SK-N-SH (cell line): ENCODE measurements around the gene ASIC2. TPM values are rescaled to one million over a fixed set of nuclear protein-coding genes. Genes with fewer than 3 reads are reported as not detected.
A peak's percentile ranks its signal among the peaks of the same experiment; 100 is the strongest.

Source experiments
- CTCF ChIA-PET: fragments of 300-600, 350-600 bp; formaldehyde crosslinking; extraction: SDS; loops from one replicate; lab custom pipeline; 2021; lab: Yijun Ruan, JAX
- POLR2A ChIA-PET: fragments of 350-600 bp; sonication (Branson Sonifier 250); formaldehyde crosslinking; extraction: SDS; loops from one replicate; lab custom pipeline; 2020; ENCODE audit warnings: antibody characterized with exemption, inconsistent platforms; lab: Yijun Ruan, JAX
- DNase-seq: peaks from one replicate; pipeline ENCODE4 v3.0.0; 2012
- H2AFZ ChIP-seq: fragments of 200-600 bp; sonication (generic); 2 replicates; pipeline ENCODE4 v1.8.1; 2016; ENCODE audit warnings: antibody characterized with exemption, mild to moderate bottlenecking, low read depth
- H3F3A ChIP-seq: fragments of 200-600 bp; sonication (generic); replicated peaks from 2 replicates; pipeline ENCODE3; 2016; ENCODE audit warnings: antibody characterized with exemption, mild to moderate bottlenecking; ENCODE audit not compliant: insufficient read depth
- H3K27ac ChIP-seq, 2 experiments: fragments of 200-500 bp in 1 of 2; fragments of 200-600 bp in 1 of 2; sonication (Bioruptor generic) in 1 of 2; sonication (generic), shearing (Covaris generic) in 1 of 2; 2 replicates each; pipeline versions ENCODE4 v1.5.1 to v1.6.1; 2014 to 2016; ENCODE audit warnings: low read depth in 2 of 2, inconsistent platforms in 1 of 2, low read length in 1 of 2, mild to moderate bottlenecking in 1 of 2, mixed read lengths in 1 of 2
- H3K27me3 ChIP-seq: fragments of 200-600 bp; sonication (generic), shearing (Covaris generic); 2 replicates; pipeline ENCODE4 v1.6.1; 2016; ENCODE audit warnings: mixed run types; ENCODE audit not compliant: insufficient read depth
- H3K36me3 ChIP-seq, 2 experiments: fragments of 200-500 bp in 1 of 2; fragments of 200-600 bp in 1 of 2; sonication (Bioruptor generic) in 1 of 2; sonication (generic) in 1 of 2; replicated peaks in 1 of 2; 2 replicates each; pipeline versions ENCODE3 to v1.5.1; 2014 to 2016; ENCODE audit warnings: low read length in 1 of 2, mild to moderate bottlenecking in 1 of 2; ENCODE audit not compliant: insufficient read depth in 2 of 2, control insufficient read depth in 1 of 2
- H3K4me1 ChIP-seq, 2 experiments: fragments of 200-500 bp in 1 of 2; fragments of 200-600 bp in 1 of 2; sonication (Bioruptor generic) in 1 of 2; sonication (generic), shearing (Covaris generic) in 1 of 2; 2 replicates each; pipeline versions ENCODE4 v1.5.1 to v1.6.1; 2014 to 2016; ENCODE audit warnings: low read depth in 1 of 2, low read length in 1 of 2, mixed run types in 1 of 2; ENCODE audit not compliant: insufficient read depth in 2 of 2, control insufficient read depth in 1 of 2
- H3K4me2 ChIP-seq: fragments of 200-600 bp; sonication (generic), shearing (Covaris generic); 2 replicates; pipeline ENCODE4 v1.6.1; 2017; ENCODE audit warnings: mixed run types
- H3K4me3 ChIP-seq, 2 experiments: fragments of 200-500 bp in 1 of 2; fragments of 200-600 bp in 1 of 2; sonication (Bioruptor generic) in 1 of 2; sonication (generic), shearing (Covaris generic) in 1 of 2; 2 replicates each; pipeline versions ENCODE4 v1.5.1 to v1.8.1; 2014 to 2016; ENCODE audit warnings: low read depth in 2 of 2, inconsistent platforms in 1 of 2, low read length in 1 of 2, mild to moderate bottlenecking in 1 of 2, mixed read lengths in 1 of 2, moderate library complexity in 1 of 2
- H3K79me2 ChIP-seq: fragments of 200-600 bp; sonication (generic); 2 replicates; pipeline ENCODE4 v1.8.1; 2017; ENCODE audit warnings: mild to moderate bottlenecking; ENCODE audit not compliant: insufficient read depth
- H3K9ac ChIP-seq: fragments of 200-600 bp; sonication (generic); 2 replicates; pipeline ENCODE4 v1.6.1; 2017; ENCODE audit warnings: mixed run types
- H3K9me2 ChIP-seq: fragments of 200-600 bp; sonication (generic); 2 replicates; pipeline ENCODE4 v1.6.1; 2017; ENCODE audit warnings: mixed run types
- H3K9me3 ChIP-seq: fragments of 200-600 bp; sonication (generic); 2 replicates; pipeline ENCODE4 v1.6.1; 2017; ENCODE audit warnings: mixed run types, mild to moderate bottlenecking, moderate library complexity
- H4K20me1 ChIP-seq: fragments of 200-600 bp; sonication (generic); 2 replicates; pipeline ENCODE4 v1.6.1; 2017; ENCODE audit warnings: mild to moderate bottlenecking, mixed run types; ENCODE audit not compliant: insufficient read depth
- FOSL2 ChIP-seq: IDR thresholded peaks from 2 replicates; pipeline ENCODE4 v1.4.0; 2012; ENCODE audit warnings: low read depth, mild to moderate bottlenecking, moderate library complexity, borderline replicate concordance
- FOXJ3 ChIP-seq: sonication (generic); formaldehyde crosslinking; IDR thresholded peaks from 2 replicates; pipeline ENCODE4 v1.5.1; 2020; ENCODE audit warnings: mild to moderate bottlenecking, missing genetic modification reagents
- MEF2A ChIP-seq: IDR thresholded peaks from 2 replicates; pipeline ENCODE4 v1.4.0; 2012; ENCODE audit warnings: low read depth, borderline replicate concordance
- NRF1 ChIP-seq: IDR thresholded peaks from 2 replicates; pipeline ENCODE4 v1.6.1; 2012; ENCODE audit warnings: low read depth, mild to moderate bottlenecking, low read length
- RAD21 ChIP-seq: IDR thresholded peaks from 2 replicates; pipeline ENCODE4 v1.6.1; 2012; ENCODE audit warnings: mild to moderate bottlenecking, low read length
- RCOR1 ChIP-seq: fragments of 150-350 bp; IDR thresholded peaks from 2 replicates; pipeline ENCODE4 v1.6.1; 2017; ENCODE audit warnings: antibody characterized with exemption, low read length
- RFX5 ChIP-seq: IDR thresholded peaks from 2 replicates; pipeline ENCODE4 v1.6.1; 2012; ENCODE audit warnings: mild to moderate bottlenecking, improper control_type of control experiment, low read length
- SMC3 ChIP-seq: IDR thresholded peaks from 2 replicates; pipeline ENCODE4 v1.6.1; 2012; ENCODE audit warnings: low read depth, low read length, improper control_type of control experiment
- WGBS: methylation state at CpG from one replicate; pipeline ENCODE4 v1.1.6; 2017; ENCODE audit warnings: low lambda C conversion rate; 5-methylcytosine and 5-hydroxymethylcytosine counted together
- polyA plus RNA-seq, 3 experiments: library from polyadenylated mRNA; depleted of rRNA; stranded (reverse); fragments of >200 nt; gene quantifications; 2 replicates each; pipeline ENCODE4 v1.2.3, GENCODE V29; 2012
- TF ChIP-seq, protein P1 (sequence below): IDR thresholded peaks from 2 replicates; pipeline ENCODE4 v1.4.0; 2012; ENCODE audit warnings: low read depth, borderline replicate concordance
- TF ChIP-seq, protein P2 (sequence below): fragments of 200-600 bp; sonication (generic); IDR thresholded peaks from 2 replicates; pipeline ENCODE4 v1.6.1; 2017; ENCODE audit warnings: antibody characterized with exemption, mild to moderate bottlenecking, moderate library complexity
- TF ChIP-seq, protein P3 (sequence below): fragments of 150-350 bp; IDR thresholded peaks from 2 replicates; pipeline ENCODE4 v1.6.1; 2017; ENCODE audit warnings: antibody characterized with exemption, low read length, low read depth, borderline replicate concordance
- TF ChIP-seq, protein P4 (sequence below): IDR thresholded peaks from 2 replicates; pipeline ENCODE4 v1.4.0; 2012; ENCODE audit warnings: low read depth, borderline replicate concordance

Gene ASIC2
- polyA plus RNA-seq, 1 of the 3 experiments (the other 2 are of a cell fraction), result 0.08 TPM

DNA sequence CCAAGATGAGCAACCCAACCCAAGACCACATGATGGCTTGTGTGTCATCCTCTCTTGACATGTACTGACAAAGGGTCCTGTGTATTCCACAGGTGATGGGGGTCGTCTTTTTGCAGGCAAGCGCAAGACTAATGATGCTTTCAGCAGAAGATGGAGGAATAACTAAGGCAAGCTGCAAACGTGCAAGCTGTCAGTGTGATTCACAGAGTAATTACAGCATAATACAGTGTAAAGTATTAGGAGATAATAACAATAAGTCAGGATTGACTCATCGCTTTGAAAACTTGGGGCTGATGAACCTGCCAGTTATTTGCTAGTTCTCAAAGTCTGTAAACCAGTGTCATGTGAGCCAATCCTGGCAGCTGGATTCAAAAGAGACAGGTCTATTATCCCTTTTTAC lies 41.6 kb upstream of the ASIC2 start (continued):
- TF ChIP-seq, protein P1, sequence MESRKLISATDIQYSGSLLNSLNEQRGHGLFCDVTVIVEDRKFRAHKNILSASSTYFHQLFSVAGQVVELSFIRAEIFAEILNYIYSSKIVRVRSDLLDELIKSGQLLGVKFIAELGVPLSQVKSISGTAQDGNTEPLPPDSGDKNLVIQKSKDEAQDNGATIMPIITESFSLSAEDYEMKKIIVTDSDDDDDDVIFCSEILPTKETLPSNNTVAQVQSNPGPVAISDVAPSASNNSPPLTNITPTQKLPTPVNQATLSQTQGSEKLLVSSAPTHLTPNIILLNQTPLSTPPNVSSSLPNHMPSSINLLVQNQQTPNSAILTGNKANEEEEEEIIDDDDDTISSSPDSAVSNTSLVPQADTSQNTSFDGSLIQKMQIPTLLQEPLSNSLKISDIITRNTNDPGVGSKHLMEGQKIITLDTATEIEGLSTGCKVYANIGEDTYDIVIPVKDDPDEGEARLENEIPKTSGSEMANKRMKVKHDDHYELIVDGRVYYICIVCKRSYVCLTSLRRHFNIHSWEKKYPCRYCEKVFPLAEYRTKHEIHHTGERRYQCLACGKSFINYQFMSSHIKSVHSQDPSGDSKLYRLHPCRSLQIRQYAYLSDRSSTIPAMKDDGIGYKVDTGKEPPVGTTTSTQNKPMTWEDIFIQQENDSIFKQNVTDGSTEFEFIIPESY, result no peak
- no peak for TF ChIP-seq NRF1
- no peak for TF ChIP-seq SMC3
- no peak for TF ChIP-seq MEF2A
- TF ChIP-seq FOXJ3, result no peak
- TF ChIP-seq RFX5, result no peak

DNA sequence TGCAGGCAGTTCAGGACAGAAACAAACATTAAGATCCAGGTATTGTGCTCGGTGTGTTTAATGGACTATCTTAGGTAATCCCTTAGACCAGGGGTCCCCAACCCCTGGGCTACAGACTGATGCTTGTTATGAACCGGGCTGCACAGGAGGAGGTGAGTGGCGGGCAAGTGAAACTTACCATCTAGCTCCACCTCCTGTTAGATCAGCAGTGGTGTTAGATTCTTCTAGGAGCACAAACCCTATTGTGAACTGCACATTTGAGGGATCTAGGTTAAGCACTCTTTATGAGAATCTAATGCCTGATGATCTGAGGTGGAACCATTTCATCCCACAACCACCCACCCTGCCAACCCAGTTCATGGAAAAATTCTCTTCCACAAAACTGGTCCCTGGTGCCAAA lies 37.8 kb upstream of the ASIC2 start:
- Histone ChIP-seq H3K4me3 (no peak overlapping the region), H4K20me1 (no peaks in the 10 kb centered on the region), H3K9me2 (no peaks in the 10 kb centered on the region), H3K9ac (no peak overlapping the region), H3F3A (no peaks in the 10 kb centered on the region), H2AFZ (no peak overlapping the region), H3K4me2 (no peak overlapping the region), H3K4me1 (no peaks in the 10 kb centered on the region), H3K79me2 (no peaks in the 10 kb centered on the region), H3K36me3 (no peaks in the 10 kb centered on the region), H3K27ac (no peak overlapping the region), H3K9me3 (no peaks in the 10 kb centered on the region), H3K27me3 (no peaks in the 10 kb centered on the region)
- POLR2A ChIA-PET, result no interaction called here
- TF ChIP-seq, protein P2, sequence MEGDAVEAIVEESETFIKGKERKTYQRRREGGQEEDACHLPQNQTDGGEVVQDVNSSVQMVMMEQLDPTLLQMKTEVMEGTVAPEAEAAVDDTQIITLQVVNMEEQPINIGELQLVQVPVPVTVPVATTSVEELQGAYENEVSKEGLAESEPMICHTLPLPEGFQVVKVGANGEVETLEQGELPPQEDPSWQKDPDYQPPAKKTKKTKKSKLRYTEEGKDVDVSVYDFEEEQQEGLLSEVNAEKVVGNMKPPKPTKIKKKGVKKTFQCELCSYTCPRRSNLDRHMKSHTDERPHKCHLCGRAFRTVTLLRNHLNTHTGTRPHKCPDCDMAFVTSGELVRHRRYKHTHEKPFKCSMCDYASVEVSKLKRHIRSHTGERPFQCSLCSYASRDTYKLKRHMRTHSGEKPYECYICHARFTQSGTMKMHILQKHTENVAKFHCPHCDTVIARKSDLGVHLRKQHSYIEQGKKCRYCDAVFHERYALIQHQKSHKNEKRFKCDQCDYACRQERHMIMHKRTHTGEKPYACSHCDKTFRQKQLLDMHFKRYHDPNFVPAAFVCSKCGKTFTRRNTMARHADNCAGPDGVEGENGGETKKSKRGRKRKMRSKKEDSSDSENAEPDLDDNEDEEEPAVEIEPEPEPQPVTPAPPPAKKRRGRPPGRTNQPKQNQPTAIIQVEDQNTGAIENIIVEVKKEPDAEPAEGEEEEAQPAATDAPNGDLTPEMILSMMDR, result peak; percentile 17; the same call in 1 of the 2 replicates
- TF ChIP-seq, protein P3, sequence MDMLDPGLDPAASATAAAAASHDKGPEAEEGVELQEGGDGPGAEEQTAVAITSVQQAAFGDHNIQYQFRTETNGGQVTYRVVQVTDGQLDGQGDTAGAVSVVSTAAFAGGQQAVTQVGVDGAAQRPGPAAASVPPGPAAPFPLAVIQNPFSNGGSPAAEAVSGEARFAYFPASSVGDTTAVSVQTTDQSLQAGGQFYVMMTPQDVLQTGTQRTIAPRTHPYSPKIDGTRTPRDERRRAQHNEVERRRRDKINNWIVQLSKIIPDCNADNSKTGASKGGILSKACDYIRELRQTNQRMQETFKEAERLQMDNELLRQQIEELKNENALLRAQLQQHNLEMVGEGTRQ, result no peak
- no peak for TF ChIP-seq SMC3
- TF ChIP-seq RAD21, result no peak
- no peak for TF ChIP-seq MEF2A
- no peak for TF ChIP-seq RCOR1
- TF ChIP-seq, protein P4, sequence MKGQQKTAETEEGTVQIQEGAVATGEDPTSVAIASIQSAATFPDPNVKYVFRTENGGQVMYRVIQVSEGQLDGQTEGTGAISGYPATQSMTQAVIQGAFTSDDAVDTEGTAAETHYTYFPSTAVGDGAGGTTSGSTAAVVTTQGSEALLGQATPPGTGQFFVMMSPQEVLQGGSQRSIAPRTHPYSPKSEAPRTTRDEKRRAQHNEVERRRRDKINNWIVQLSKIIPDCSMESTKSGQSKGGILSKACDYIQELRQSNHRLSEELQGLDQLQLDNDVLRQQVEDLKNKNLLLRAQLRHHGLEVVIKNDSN, result no peak
- no peak for TF ChIP-seq RFX5
- no peak for TF ChIP-seq FOSL2
- DNase-seq, result no peak
- WGBS, result 40% methylated on average over 3 of the region's 3 CpGs
- CTCF ChIA-PET, result no interaction called here
